ENCODE results near the gene ARHGEF28. TPM values are rescaled to one million over a fixed set of nuclear protein-coding genes. Genes with fewer than 3 reads are reported as not detected.

ARHGEF28 gene
- total and polyA plus RNA-seq, 2 of the 4 experiments (the other 2 are of a cell fraction) = 3.6 to 16.0 TPM

GRCh38 chr5:73894860-73895259 is 268.9 kb downstream of the ARHGEF28 start:
- TF ChIP-seq FOS (IDR thresholded peaks at IDR 0.05; ENCODE audit: low read depth, low read length) (no peak), CHD1 (IDR thresholded peaks at IDR 0.05; ENCODE audit: low read depth, low read length) (no peak), ELK1 (IDR thresholded peaks at IDR 0.05; ENCODE audit: borderline replicate concordance, low read depth, low read length) (no peak), MXI1 (IDR thresholded peaks at IDR 0.05; ENCODE audit: borderline replicate concordance, low read depth, low read length) (no peak), MAZ (IDR thresholded peaks at IDR 0.05; ENCODE audit: borderline replicate concordance, low read depth, low read length) (no peak), USF2 (IDR thresholded peaks at IDR 0.05; ENCODE audit: low read depth, low read length) (no peak), CTCF (conservative IDR thresholded peaks at IDR 0.05; ENCODE audit: low read depth, low read length) (no peak), NFE2L2 (IDR thresholded peaks at IDR 0.05; ENCODE audit: low read depth, low read length) (no peak), RFX5 (IDR thresholded peaks at IDR 0.05; ENCODE audit: low read depth, low read length) (no peak), SMC3 (IDR thresholded peaks at IDR 0.05; ENCODE audit: low read depth, low read length) (no peak), BHLHE40 (IDR thresholded peaks at IDR 0.05; ENCODE audit: low read depth, low read length) (no peak), RAD21 (IDR thresholded peaks at IDR 0.05; ENCODE audit: low read length) (no peak), POLR2A (IDR thresholded peaks at IDR 0.05; ENCODE audit: low read depth, low read length) (no peak), MAFK (IDR thresholded peaks at IDR 0.05; ENCODE audit: low read depth, low read length) (no peak), RCOR1 (IDR thresholded peaks at IDR 0.05; ENCODE audit: insufficient replicate concordance, low read length) (no peak)
- Histone ChIP-seq H2AFZ (replicated peaks; ENCODE audit: low read length, poor library complexity) (no peak overlapping the region), H2AK9ac (replicated peaks; ENCODE audit: low read depth, low read length, poor library complexity) (no peak overlapping the region), H2AK5ac (ENCODE audit: low read depth, low read length) (no peak overlapping the region), H4K5ac (ENCODE audit: low read depth, low read length) (no peak overlapping the region), H3K27me3 (ENCODE audit: control insufficient read depth, insufficient read depth, low read length) (no peaks in the 10 kb centered on the region), H3K9me3 (ENCODE audit: control insufficient read depth, insufficient read depth, low read length) (no peaks in the 10 kb centered on the region), H4K91ac (ENCODE audit: insufficient read depth, low read depth, low read length) (peak overlapping the region; percentile 1; the same call in 1 of the 2 replicates), H3K79me1 (ENCODE audit: low read depth in 1 of 2, low read length in 2 of 2) (peaks cover 0 to 6% of the 10 kb centered on the region in 2 experiments; a peak in 2 of 4 replicates), H2BK120ac (ENCODE audit: low read depth, low read length) (no peak overlapping the region), H3K4me2 (ENCODE audit: low read depth, low read length) (no peak overlapping the region), H4K20me1 (ENCODE audit: insufficient read depth, low read length) (no peaks in the 10 kb centered on the region), H2BK15ac (ENCODE audit: low read depth, low read length) (no peak overlapping the region), H3K23ac (ENCODE audit: low read depth, low read length) (no peak overlapping the region), H2BK5ac (ENCODE audit: low read depth, low read length, poor library complexity, severe bottlenecking) (no peak overlapping the region), H3K27ac (ENCODE audit: insufficient read depth, low read length) (no peak overlapping the region), H3K18ac (ENCODE audit: low read depth, low read length) (no peak overlapping the region), H3K56ac (ENCODE audit: extremely low read depth, insufficient read depth, low read length) (no peak overlapping the region), H3K36me3 (ENCODE audit: control insufficient read depth, insufficient read depth, low read length) (no peaks in the 10 kb centered on the region; the same call in 1 of the 2 replicates), H3K14ac (replicated peaks; ENCODE audit: low read depth, low read length) (no peak overlapping the region), H3K4ac (ENCODE audit: low read depth, low read length) (0 out of 2 replicates have a peak overlapping the region, but pooled peaks have one; percentile 18), H3K4me3 (ENCODE audit: insufficient read depth, low read depth, low read length) (no peak overlapping the region), H2BK20ac (ENCODE audit: low read depth, low read length) (no peak overlapping the region), H4K8ac (ENCODE audit: low read depth in 2 of 2, low read length in 2 of 2) (no peak overlapping the region), H3K4me1 (ENCODE audit: control insufficient read depth, insufficient read depth, low read length) (peaks cover 4% of the 10 kb centered on the region), H3K9ac (ENCODE audit: low read depth, low read length) (no peak overlapping the region), H3K9me1 (ENCODE audit: insufficient read depth, low read length) (peaks cover 17% of the 10 kb centered on the region)
- no TSS peak for BruUV-seq (replicated peaks)
- no peak for DNase-seq
- ATAC-seq (ENCODE audit: low read depth) = no peak
- intact Hi-C loops (cut with micrococcal nuclease) (no loop called here), in situ Hi-C loops (cut with MboI; ENCODE audit: low sequenced_read_pairs) (no loop called here), dilution Hi-C loops (cut with HindIII; ENCODE audit: low sequenced_read_pairs, unreplicated experiment) (no loop called here)
- ChIA-PET POLR2A (ENCODE audit: unreplicated experiment) (no interaction called here), CTCF (interaction anchor here (0.9 kb wide), 1 partner anchor 12 kb away, joined by 3 read pairs; no protein-coding TSS in a partner anchor)
- WGBS, 2 experiments (ENCODE audit: extremely low coverage in 2 of 2, insufficient read length in 1 of 2) = 98% methylated on average over 5 of the region's 6 CpGs; no CpG with 5 or more reads in 1 of the 2 experiments
